SU-DHL-6 (cell line): ENCODE data around the gene NAIF1.

ENCODE experiments used
- EZH2phosphoT487 ChIP-seq: fragments of 200-600 bp; sonication (generic), shearing (Covaris generic); conservative IDR thresholded peaks from 2 replicates; pipeline ENCODE4 v1.6.1; 2018; ENCODE audit warnings: mild to moderate bottlenecking, antibody characterized with exemption, low read length, moderate library complexity, mixed read lengths
- TF ChIP-seq, protein P1 (sequence below): fragments of 200-600 bp; sonication (generic); IDR thresholded peaks from one replicate; pipeline ENCODE4 v1.5.1; 2017; ENCODE audit warnings: antibody characterized with exemption, mild to moderate bottlenecking, low read length, moderate library complexity; ENCODE audit not compliant: insufficient read depth, poor library complexity, severe bottlenecking

GRCh38 chr9:128092199-128092977 lies 25.3 kb upstream of the NAIF1 start:
- TF ChIP-seq, protein P1, sequence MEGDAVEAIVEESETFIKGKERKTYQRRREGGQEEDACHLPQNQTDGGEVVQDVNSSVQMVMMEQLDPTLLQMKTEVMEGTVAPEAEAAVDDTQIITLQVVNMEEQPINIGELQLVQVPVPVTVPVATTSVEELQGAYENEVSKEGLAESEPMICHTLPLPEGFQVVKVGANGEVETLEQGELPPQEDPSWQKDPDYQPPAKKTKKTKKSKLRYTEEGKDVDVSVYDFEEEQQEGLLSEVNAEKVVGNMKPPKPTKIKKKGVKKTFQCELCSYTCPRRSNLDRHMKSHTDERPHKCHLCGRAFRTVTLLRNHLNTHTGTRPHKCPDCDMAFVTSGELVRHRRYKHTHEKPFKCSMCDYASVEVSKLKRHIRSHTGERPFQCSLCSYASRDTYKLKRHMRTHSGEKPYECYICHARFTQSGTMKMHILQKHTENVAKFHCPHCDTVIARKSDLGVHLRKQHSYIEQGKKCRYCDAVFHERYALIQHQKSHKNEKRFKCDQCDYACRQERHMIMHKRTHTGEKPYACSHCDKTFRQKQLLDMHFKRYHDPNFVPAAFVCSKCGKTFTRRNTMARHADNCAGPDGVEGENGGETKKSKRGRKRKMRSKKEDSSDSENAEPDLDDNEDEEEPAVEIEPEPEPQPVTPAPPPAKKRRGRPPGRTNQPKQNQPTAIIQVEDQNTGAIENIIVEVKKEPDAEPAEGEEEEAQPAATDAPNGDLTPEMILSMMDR: no peak
- no peak for TF ChIP-seq EZH2phosphoT487
